Astrocyte of the spinal cord (primary cell): ENCODE measurements around the gene PIEZO2.

Experiments
- DNase-seq: peaks from one replicate; pipeline ENCODE4 v3.0.0; 2011; ENCODE audit warnings: low read depth, low spot score
- H3K4me3 ChIP-seq: 2 replicates; pipeline ENCODE4 v1.5.1; 2011; ENCODE audit warnings: low read depth, mild to moderate bottlenecking, low read length, moderate library complexity
- CTCF ChIP-seq: IDR thresholded peaks from 2 replicates; pipeline ENCODE4 v1.5.1; 2012; ENCODE audit warnings: low read depth, mild to moderate bottlenecking, low read length, inconsistent platforms
- in situ Hi-C: cut with HindIII; loops from 2 replicates; pipeline ENCODE4 v1.10.0; 2017; ENCODE audit warnings: low sequenced_read_pairs

PIEZO2 gene

GRCh38 chr18:11125492-11126315 lies 23.7 kb downstream of the PIEZO2 start:
- no peak for DNase-seq
- in situ Hi-C loops = no loop called here
- no peak overlapping the region for H3K4me3 ChIP-seq
- TF ChIP-seq CTCF = no peak

- in situ Hi-C loops = no loop called here
- H3K4me3 ChIP-seq = no peak overlapping the region
- no peak for TF ChIP-seq CTCF
- no peak for DNase-seq
These were observed 25.3 kb downstream of the PIEZO2 start for GRCh38 chr18:11124054-11124453.

GRCh38 chr18:11121443-11121849 lies 27.9 kb downstream of the PIEZO2 start:
- in situ Hi-C loops = no loop called here
- DNase-seq = no peak
- TF ChIP-seq CTCF = no peak
- no peak overlapping the region for H3K4me3 ChIP-seq

- in situ Hi-C loops = no loop called here
- DNase-seq = no peak
- H3K4me3 ChIP-seq = no peak overlapping the region
- TF ChIP-seq CTCF = no peak
These were observed 29.3 kb downstream of the PIEZO2 start for GRCh38 chr18:11119959-11120587.

- no peak for DNase-seq
- in situ Hi-C loops = no loop called here
- no peak for TF ChIP-seq CTCF
- H3K4me3 ChIP-seq = no peak overlapping the region
These were observed 29.8 kb downstream of the PIEZO2 start for GRCh38 chr18:11119550-11119949.

GRCh38 chr18:11118051-11118766 lies 31.2 kb downstream of the PIEZO2 start:
- DNase-seq = no peak
- in situ Hi-C loops = no loop called here
- no peak for TF ChIP-seq CTCF
- no peak overlapping the region for H3K4me3 ChIP-seq
